Stimulated activated CD4-positive, alpha-beta T cell treated with anti-CD3 and anti-CD28 coated beads, Interleukin-2, amount 100 ng/mL, for 24 hours (primary cell): ENCODE results near the gene SMIM44.

Experiments
- DNase-seq, 2 donors: peaks; one replicate each; pipeline ENCODE4 v3.0.0-alpha.2; 2020

The SMIM44 gene

DNA sequence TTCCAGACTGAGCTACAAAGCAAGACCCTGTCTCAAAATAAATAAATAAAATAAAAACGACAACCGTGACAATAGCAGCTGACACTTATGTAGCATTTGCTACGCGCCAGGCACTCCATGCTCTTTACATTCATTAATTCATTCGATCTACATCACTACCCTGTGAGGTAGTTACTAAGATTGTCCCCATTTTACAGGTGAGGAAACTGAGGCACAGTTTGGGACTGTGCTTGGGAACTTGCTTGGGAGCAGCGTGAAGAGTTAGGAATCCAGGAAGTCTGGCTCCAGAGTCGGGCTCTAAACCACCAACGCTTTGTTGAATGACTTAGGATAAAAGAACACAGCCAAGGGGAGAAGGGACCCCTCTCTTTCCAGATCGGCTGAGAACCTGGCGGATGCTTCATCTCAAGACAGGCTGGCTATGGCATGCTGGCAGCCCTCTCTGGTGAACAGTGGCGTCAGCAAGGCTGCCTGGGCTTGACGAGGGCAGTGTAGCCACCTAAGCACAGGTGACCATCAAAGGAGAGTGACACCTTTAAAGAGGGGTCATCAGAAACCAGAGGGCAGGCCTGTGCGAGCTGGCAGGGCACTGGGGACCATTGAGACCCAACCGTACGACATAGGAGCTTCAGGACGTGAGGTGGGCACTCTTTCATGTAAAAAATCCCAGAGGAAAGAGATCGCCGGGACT lies 16.6 kb upstream of the SMIM44 start:
- DNase-seq: no peak

DNA sequence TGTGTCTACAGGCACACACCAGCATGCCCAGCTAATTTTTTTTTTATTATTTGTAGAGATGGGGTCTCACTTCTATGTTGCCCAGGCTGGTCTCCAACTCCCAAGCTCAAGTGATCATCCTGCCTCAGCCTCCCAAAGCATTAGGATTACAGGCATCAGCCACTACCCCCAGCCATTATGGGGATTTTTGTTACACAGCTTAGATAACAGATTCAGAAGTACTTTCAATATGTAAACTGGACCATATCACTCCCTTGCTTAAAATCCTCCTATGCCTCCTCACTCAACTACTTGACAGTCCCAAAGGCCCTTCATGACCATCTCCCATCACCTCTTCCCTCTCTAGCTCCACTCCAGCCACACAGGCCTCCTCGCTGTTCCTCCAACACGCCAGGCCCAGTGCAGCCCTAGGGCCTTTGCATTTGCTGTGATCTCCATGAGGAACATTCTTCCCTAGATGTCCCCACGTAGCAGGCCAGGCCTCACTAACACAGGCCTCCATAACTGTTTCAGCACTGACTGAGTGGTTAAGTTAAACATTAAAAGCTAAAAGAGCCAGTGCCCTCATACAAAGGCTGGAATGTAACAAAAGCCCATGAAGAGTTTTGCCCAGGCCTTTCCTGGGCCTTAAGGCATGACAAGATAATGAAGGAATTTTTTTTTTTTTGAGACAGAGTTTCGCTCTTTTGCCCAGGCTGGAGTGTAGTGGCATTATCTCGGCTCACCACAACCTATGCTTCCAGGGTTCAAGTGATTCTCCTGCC lies 14.7 kb upstream of the SMIM44 start:
- no peak for DNase-seq

DNA sequence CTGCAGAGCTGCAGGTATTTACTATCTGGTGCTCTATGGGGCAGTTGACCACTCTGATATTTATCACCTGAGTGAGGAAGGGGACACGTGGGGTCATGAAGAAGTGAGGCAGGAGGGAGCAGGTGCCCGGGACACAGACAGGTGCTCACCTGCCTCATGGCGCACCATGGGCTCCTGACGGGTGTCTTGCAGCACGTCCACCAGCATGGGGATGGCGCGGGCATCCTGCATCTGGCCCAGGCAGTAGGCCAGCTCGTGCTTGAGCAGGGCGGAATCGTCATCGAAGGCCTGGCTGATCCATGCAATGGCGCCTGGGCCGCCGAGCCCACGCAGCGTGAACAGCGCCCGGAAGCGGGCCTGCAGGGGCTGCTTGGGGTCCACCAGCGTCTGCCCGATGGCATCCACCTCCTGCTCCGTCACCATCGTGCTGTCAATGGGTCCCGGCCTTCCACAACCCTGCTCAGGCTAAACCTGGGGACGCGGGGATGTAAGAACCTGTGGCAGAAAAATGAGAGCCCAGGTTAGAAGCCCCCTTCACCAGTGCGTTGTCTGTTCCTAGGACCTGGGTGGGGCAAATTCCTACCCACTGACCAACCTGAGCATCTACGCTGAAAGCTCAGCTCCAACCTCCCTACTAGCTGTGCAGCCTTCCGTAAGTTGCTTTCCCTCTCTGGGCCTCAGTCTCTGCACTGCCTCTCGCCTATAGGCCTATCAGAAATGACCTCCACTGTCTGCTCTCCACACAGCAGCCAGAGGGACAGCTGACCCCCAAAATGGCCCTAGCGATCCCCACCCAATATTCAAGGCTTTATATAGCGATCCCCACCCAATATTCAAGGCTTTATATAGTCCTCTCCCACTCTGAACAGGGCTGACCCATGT lies 13.4 kb upstream of the SMIM44 start:
- DNase-seq: no peak

DNA sequence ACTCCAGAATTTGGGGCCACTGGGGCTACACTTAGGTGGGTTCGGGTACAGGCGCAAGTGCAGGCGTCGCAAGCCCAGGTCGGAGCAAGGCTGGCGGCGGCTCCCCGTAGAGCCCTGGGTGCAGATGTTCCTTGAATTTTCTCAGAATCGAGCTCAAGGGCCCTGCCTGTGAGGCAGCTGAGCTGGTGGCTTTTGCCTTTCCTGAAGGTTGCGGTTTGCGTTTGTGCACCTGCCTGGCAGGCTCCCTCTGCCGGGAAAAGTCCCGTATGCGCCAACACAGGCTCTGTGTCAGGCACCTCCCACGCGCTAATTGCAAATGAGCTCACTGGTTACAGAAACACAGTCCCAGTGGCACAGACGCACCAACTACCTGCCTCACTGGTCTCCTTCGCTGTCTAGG lies 11.3 kb upstream of the SMIM44 start:
- peak; percentile 69 for DNase-seq

DNA sequence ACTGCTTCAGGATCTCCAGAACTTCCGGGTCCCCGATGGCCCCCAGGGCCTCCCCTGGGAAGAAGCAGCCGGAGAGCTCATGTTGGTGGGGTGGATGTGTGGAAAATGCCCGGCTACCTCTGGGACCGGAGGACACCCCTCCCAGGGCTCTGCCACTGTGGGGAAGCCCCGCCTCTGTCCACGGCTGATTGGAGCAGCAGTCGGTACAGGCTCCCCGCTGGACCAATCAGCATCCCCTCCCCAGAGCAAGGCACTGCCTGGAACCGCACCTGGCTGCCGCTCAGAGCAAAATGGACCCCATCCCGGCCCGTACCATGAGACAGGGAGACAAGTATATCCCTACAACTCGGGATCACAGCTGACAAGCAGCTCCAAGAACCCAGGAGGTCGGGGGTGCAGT lies 10.8 kb upstream of the SMIM44 start:
- DNase-seq: peak; percentile 43 to 58

DNA sequence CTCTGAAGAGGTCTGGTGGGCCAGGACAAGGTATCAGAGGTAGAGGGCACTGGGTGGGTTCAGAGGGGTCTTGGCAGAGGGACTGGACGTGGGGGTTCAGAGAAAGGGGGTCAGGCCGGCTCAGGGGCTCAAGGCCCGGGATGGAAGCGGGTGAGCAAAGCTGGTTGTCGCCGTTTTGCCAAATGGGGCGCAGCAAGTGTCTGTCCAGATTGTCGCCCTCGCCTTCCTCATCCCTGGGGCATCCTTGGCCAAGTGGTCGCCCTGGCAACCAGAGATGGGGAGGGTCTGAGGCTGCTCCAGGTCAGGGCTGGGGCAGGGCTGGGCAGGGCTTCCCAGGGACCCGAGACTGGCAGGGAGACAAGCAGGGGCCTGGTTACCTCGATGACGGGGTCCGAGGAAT lies 10.4 kb upstream of the SMIM44 start:
- no peak for DNase-seq

DNA sequence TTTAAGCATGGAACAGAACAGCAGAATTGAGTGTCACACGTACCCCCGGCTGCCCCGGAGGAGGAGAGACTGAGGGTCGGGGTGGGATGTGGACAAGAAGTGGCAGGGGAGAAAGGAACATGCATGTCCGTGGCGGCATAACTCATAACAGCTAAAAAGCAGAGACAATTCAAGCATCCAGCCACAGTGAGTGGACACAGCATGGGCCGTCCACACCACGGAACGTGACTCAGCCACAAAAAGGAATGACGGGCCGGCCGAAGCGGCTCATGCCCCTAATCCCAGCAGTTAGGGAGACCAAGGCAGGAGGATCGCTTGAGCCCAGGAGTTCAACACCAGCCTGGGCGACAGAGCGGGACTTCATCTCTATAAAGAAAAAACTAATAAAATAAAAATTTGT lies 9.7 kb upstream of the SMIM44 start:
- DNase-seq: no peak

DNA sequence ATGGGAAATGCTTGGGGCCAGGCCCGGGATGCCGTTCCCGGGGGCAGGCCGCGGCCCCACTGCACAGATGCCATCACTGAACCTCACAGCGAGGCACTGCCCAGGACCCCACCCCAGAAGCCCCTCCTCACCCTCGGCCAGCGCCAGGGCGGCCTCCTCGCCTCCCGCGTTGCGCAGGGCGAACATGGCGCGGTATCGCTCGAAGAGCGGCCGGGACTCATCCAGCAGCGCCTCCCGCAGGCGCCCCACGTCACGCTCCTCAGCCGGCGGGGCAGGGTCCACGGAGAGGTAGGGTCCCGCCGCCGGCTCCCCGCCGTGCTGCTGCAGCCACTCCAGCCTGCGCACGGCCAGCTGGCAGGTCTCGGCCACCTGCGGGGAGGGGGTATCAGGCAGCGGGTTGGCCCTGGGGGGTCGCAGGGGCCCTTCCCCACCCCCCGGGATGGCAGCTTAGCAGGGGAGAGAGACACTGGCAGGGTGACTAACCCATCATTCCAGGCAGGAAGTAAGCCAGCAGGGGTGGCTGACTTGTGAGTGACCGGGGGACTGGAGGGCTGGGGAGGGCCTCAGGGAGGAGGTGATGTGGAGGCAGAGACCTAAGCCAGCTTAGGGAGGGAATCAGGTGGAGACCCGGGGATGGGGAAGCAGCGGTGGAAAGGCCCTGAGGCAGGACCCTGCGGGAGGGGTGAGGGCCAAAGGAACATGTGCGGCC lies 9.0 kb upstream of the SMIM44 start:
- DNase-seq: no peak

DNA sequence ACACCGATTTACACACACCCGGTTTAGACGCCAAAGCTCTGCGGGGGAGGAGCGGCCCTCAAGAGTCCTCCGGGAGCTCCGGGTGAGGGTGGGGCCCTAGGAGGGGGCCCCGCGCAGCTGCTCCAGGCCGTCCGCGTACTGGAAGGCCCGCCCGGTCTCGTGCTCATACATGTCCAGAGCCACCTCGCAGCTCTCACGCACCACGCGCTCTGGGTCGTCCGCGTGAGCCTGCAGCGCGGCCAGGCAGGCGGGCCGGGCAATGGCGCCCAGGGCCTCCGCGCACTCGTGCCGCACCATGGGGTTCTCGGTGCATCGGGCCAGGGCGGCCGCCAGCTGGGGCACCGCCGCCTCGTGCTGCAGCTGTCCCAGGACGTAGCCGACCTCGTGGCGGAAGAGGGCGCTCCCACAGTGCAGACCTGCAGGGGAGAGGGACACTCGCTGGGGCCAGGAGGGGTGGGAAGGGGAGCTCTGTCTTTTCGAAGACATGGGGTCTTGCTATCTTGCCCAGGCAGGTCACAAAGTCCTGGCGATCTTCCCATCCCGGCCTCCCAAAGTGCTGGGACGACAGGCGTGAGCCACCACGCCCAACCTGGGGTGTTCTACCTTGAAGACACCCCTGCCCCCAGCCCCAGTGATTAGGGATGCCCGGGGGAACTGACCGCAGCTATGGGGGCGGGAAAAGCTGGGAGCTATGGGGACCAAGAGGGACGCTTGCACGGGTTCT lies 8.3 kb upstream of the SMIM44 start:
- DNase-seq: no peak

DNA sequence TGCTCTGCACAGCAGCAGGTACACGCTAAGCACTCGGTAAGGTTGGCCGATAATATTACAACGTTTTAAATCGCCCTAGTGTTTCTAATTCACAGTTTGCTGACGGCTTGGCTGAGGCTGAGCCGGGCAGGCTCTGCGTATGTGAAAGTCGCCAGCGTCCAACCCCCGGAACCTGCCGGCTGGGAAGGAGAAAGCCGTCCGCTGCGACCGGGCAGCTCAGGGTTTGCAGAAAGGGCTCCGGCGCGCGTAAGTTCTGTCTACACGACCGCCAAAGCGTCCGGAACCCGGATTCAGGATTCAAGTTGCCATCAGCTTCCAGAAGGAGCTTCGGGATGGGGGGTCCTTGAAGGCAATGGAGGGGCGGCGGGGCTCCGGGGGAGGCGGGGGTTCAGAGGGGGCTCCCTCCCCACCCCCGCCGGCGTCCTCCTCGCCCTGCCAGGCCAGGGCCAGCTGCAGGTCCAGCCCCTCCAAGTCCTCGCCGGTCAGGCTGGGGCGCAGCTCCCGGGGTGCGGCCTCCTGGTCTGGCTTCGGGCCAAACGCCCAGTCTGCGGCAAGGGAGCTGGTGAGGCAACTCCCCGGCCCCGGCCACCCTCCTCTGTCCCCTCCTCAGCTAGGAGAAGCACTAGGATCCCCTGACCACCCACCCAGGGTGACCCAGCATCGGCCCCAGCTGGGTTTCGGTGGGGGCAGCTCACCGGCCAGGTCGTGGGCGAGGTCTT lies 575 bp downstream of the SMIM44 start:
- no peak for DNase-seq

DNA sequence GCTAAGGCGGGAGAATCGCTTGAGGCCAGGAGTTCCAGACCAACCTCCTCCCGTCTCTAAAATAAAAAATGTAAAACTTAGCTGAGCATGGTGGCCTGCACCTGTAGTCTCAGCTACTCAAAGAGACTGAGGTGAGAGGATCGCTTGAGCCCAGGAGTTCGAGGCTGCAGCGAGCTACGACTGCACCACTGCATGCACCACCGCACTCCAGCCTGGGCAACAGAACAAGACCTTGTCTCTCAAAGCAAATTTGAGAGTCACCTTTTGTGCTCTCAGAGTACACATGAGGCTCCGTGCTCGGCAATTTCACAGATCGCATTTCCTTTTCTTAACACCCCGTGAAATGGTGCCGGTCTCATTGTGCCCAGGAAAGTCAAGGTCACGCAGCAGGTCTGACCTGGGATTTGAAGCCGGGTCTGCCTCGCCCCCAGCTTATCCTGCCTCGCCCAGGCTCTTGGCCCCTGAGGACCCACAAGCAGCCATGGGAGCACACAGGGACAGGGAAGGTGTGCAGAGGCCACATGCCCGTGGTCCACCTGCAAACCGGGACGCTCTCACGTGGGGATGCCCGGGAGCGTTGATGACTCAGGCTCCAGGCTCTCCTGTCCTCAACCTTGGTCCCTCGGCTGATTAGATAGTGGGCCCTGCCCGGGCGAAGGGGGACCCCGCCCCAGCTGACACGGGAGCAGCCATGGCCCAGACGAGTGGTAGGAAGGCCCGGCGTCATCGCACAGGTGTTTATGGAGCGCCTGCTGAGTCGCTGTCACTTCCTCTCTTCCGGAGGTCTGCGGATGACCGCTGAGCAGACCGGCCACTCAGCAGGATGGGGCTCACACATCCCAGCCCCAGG lies 1.8 kb downstream of the SMIM44 start:
- DNase-seq: no peak

DNA sequence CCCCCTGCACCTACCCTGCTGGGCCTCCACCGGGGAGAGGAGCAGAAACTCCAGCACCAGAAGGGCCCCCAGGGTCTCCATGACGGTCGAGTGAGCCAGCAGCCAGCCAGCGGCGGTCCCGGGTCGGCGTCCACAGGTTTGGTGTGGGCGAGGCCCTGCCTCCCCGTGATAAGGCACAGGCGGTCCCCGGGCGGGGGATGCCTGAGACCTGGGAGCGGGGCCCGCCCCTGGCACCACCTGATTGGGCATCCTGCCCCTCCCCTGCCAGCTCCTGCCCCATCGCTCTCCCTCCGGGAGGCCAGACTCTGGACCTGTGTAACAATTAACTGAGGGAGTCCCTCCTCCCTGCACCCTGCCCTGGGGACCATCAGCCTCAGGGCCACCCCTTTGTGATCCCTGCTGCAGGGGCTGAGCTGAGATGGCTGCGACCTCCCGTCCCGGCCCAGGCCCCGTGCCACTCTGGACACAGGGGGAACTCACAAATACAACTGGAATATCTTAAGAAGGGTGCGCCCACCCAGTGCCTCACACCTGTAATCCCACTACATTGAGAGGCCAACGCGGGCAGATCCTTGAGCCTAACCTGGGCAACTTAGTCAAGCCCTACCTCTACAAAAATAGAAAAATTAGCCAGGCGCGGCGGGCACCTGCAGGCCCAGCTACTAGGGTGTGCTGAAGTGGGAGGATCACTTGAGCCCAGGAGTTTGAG lies 2.7 kb downstream of the SMIM44 start, which contains the start of gene SMIM24:
SMIM24 (minus strand) TSS at position 143 of the 709 bp plus-strand sequence; CDS start at position 81, 62 bp downstream.
- DNase-seq: no peak

DNA sequence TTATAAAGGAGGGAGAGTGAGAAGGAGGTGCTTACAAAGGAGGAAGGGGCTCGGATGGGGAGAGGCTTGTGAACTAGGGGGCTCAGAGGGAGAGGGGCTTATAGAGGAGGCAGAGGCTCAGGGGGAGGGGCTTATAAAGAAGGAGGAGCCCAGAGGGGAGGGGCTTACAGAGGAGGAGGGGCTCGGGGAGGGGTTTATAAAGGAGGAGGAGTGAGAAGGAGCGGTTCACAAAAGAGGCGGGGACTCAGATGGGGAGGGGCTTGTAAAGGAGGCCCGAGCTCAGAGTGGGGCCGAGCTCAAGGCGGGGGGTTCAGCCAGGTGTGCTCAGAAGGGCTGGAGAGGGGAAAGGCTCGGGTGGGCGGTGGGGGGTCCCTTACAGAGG lies 3.4 kb downstream of the SMIM44 start:
- peak in 1 of 2 donors; percentile 36 for DNase-seq

DNA sequence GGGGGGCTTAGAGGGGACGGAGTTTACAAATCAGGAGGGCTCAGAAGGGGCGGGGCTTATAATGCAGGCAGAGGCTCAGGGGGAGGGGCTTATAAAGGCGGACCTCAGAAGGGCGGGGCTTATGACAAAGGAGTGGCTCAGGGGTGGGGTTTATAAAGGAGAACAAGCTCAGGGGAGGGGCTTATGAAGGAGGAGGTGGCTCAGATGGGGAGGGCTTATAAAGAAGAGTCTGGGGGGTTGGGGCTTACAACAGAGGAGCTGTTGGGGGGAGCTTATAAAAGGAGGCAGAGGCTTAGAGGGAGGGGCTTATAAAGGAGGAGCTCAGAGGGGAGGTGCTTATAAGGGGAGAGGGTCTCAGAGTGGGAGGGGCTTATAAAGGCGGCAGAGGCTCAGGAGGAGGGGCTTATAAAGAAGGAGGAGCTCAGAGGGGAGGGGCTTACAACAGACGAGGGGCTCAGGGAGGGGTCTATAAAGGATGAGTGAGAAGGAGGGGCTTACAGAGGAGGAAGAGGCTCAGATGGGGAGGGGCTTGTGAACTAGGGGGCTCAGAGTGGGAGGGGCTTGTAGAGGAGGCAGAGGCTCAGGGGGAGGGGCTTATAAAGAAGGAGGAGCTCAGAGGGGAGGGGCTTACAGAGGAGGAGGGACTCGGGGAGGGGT lies 3.9 kb downstream of the SMIM44 start:
- peak; percentile 31 to 38 for DNase-seq

DNA sequence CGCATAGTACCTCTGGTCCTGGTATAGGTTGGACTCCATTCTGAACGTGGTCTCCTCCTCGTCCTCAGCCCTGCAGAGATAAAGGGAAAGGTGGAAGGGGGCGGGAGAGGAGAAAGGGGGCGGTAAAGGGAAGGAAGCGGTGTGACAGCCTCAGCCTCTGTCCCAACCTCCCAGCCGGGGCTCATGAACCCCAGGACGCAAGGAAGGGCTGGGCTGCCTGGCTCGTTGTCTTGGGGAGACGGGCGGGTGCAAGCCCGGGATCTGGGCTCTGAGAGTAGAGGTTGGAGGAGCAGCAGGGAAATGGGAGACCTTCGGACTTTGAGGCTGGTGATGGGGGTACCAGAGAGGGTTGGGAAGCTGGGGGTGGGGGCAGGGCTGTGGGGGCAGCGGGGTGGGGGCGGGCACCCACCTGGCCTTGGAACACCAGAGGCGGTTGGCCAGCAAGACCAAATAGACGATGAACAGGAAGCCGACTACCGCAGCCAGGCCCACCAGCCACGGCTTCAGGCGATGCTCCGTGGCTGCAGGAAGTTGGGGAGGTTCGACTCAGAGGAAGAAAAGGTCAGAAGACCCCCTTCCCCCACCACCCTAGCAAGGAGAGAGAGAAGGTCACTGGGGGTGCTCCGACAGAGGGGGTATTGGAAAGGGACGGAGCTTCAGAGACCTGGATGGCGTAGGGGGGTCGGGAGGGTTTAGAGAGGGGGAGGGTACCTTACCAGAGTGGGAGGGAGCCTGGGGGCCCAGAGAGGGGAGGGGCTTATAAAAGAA lies 4.6 kb downstream of the SMIM44 start:
- DNase-seq: no peak

DNA sequence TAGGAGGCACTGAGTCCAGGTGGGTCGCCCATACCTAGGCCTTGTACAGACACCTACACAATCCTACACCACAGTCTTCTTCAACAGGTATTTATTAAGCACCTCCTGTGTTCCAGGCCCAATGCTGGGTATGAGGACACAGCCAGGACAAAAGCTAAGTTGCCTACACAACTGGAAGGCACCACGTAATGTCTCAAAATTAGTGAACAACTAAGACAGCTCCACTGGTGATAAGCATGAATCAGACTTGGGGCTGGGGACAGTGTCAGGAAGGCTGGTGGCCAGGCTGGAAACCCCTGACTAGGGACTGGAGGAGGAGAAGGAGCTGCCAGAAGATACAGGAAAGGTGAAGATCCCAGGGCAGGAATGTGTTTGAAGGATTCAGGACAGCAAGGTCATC lies 5.3 kb downstream of the SMIM44 start:
- DNase-seq: no peak

DNA sequence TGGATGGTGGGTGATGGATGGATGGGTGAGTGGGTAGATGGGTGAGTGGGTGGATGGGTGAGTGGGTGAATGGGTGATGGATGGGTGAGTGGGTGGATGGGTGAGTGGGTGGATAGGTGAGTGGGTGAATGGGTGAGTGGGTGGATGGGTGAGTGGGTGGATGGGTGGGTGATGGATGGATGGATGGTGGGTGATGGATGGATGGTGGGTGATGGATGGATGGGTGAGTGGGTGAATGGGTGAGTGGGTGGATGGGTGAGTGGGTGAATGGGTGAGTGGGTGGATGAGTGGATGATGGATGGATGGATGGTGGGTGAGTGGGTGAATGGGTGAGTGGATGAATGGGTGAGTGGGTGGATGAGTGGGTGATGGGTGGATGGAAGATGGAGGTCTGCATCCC lies 5.7 kb downstream of the SMIM44 start:
- no peak for DNase-seq

DNA sequence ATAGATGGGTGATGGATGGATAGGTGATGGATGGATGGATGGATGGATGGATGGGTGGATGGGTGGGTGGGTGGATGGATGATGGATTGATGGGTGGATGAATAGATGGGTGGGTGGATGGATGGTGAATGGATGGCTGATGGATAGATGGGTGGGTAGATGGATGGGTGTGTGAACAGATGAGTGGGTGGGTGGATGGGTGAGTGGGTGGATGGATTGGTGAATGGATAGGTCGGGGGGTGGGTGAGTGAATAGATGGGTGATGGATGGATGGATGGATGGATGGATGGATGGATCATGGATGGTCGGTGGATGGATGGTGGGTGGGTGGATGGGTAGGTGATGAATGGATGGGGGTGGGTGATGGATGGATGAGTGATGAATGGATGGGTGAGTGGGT lies 6.4 kb downstream of the SMIM44 start:
- DNase-seq: no peak
